ENCODE results near the gene HSPA12B. TPM values are rescaled to one million over a fixed set of nuclear protein-coding genes. Genes with fewer than 3 reads are reported as not detected.
A peak's percentile ranks its signal among the peaks of the same experiment; 100 is the strongest.

The HSPA12B gene
- total and polyA plus RNA-seq, 2 of the 4 experiments (the other 2 are of a cell fraction) = not detected

DNA sequence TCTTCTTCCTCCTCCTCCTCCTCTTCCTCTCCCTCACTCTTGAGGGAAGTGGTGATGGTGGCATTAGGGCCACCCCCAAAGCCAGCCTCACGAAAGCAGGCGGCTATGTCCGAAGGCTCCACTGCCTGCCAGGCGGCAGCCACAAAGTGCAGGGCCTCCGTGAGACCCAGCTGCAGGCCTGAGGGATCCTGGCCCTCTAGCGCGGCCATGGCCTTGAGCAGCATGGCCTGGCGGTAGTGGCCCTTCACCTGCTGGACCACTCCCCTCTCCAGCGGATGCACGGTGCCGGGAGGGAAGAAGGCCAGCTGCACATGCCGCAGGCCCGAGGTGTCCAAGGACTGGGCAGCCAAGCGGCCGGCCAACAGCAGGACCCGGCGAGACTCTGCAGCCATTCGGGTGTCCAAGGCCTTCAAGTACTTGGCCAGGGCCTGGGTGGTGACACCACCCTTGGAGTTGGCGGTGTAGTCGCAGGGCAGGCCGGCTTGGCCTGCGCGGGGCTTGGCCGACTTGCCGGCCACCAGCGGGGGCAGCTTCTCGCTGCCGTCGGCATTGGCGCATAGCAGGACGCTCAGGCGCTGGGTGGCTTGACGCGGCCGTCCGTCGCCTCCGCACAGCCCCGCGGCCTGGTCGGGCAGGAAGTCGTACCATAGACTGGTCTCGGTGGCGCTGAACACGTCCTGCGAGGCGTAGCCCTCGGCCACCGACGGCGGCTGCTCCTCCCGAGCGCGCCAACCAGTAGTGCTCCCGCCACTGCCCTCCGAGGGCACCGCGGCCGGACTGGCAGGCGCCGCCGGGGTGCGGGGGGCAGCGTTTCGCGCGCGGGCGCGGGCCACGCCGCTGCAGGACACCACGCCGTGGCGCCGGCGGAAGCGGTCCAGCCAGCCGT, 53.0 kb downstream of the HSPA12B start (continued):
- TF ChIP-seq RAD21 (IDR thresholded peaks at IDR 0.05; ENCODE audit: low read length) (no peak), FOS (IDR thresholded peaks at IDR 0.05; ENCODE audit: low read depth, low read length) (no peak), POLR2A (IDR thresholded peaks at IDR 0.05; ENCODE audit: low read depth, low read length) (no peak)

DNA sequence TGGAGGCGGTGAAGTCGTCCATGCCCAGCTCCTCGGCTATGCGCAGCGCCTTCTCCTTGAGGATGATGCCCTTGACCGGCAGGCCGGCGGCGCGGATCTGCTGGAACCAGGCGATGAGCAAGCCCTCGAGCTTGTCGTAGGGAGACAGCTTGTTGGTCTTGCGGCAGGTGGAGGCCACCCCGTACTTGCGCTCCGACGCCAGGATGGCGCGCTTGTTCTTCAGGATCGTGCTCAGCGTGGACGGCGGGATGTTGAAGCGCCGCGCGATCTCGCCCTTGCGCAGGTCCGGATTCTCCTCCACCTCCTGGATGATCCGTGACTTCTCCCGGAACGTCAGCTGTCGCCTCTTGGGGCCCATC, 53.6 kb downstream of the HSPA12B start:
- peak overlapping the region; percentile 90 for H2AFZ ChIP-seq (replicated peaks; ENCODE audit: low read length, poor library complexity)

More for the DNA sequence above, 53.6 kb downstream of the HSPA12B start:
- Histone ChIP-seq H3K27me3 (ENCODE audit: control insufficient read depth, insufficient read depth, low read length) (no peaks in the 10 kb centered on the region), H4K5ac (ENCODE audit: low read depth, low read length) (peak overlapping the region; percentile 57), H3K27ac (ENCODE audit: insufficient read depth, low read length) (peak overlapping the region; percentile 92), H3K14ac (replicated peaks; ENCODE audit: low read depth, low read length) (peak overlapping the region; percentile 81), H2AK9ac (replicated peaks; ENCODE audit: low read depth, low read length, poor library complexity) (peak overlapping the region; percentile 95), H2BK5ac (ENCODE audit: low read depth, low read length, poor library complexity, severe bottlenecking) (peak overlapping the region; percentile 90), H3K4me3 (ENCODE audit: insufficient read depth, low read depth, low read length) (peak overlapping the region; percentile 96), H3K56ac (ENCODE audit: extremely low read depth, insufficient read depth, low read length) (peak overlapping the region; percentile 75), H3K9me1 (ENCODE audit: insufficient read depth, low read length) (peaks cover 12% of the 10 kb centered on the region), H3K79me1 (ENCODE audit: low read depth in 1 of 2, low read length in 2 of 2) (peaks cover 5 to 37% of the 10 kb centered on the region in 2 experiments; a peak in 3 of 4 replicates), H3K4me2 (ENCODE audit: low read depth, low read length) (peak overlapping the region; percentile 99), H4K20me1 (ENCODE audit: insufficient read depth, low read length) (peaks cover 47% of the 10 kb centered on the region), H3K9ac (ENCODE audit: low read depth, low read length) (peak overlapping the region; percentile 91), H3K4ac (ENCODE audit: low read depth, low read length) (peak overlapping the region; percentile 89), H3K36me3 (ENCODE audit: control insufficient read depth, insufficient read depth, low read length) (peaks cover 11% of the 10 kb centered on the region), H3K9me3 (ENCODE audit: control insufficient read depth, insufficient read depth, low read length) (no peaks in the 10 kb centered on the region), H3K18ac (ENCODE audit: low read depth, low read length) (peak overlapping the region; percentile 74), H2BK120ac (ENCODE audit: low read depth, low read length) (peak overlapping the region; percentile 35; the same call in 1 of the 2 replicates), H4K8ac (ENCODE audit: low read depth in 2 of 2, low read length in 2 of 2) (peak overlapping the region; percentile 76 to 86; a peak in 3 of 4 replicates), H3K4me1 (ENCODE audit: control insufficient read depth, insufficient read depth, low read length) (peaks cover 16% of the 10 kb centered on the region), H4K91ac (ENCODE audit: insufficient read depth, low read depth, low read length) (peak overlapping the region; percentile 39; the same call in 1 of the 2 replicates), H2AK5ac (ENCODE audit: low read depth, low read length) (peak overlapping the region; percentile 96), H2BK20ac (ENCODE audit: low read depth, low read length) (no peak overlapping the region), H2BK15ac (ENCODE audit: low read depth, low read length) (no peak overlapping the region), H3K23ac (ENCODE audit: low read depth, low read length) (peak overlapping the region; percentile 61; the same call in 1 of the 2 replicates)
- intact Hi-C loops (cut with micrococcal nuclease) = loop anchor here (1.0 to 5.0 kb wide), 6 partner anchors 34 to 287 kb away; partner anchors contain the start of genes AP5S1 and MAVS
- dilution Hi-C loops (cut with HindIII; ENCODE audit: low sequenced_read_pairs, unreplicated experiment) = no loop called here
- WGBS, 2 experiments (ENCODE audit: extremely low coverage in 2 of 2, insufficient read length in 1 of 2) = 1% methylated on average over 21 of the region's 35 CpGs; no CpG with 5 or more reads in 1 of the 2 experiments
- ChIA-PET POLR2A (ENCODE audit: unreplicated experiment) (interaction anchor here (0.5 to 0.6 kb wide), 3 partner anchors 23 to 107 kb away, joined by 3 to 8 read pairs (median 3); no protein-coding TSS in a partner anchor), CTCF (interaction anchor here (0.6 to 2.6 kb wide), 11 partner anchors 8 to 287 kb away, joined by 3 to 18 read pairs (median 4); partner anchors contain the start of genes ADISSP, AP5S1 and CDC25B)
- no peak for TF ChIP-seq POLR2A (IDR thresholded peaks at IDR 0.05; ENCODE audit: low read depth, low read length)
- TF ChIP-seq MXI1 (IDR thresholded peaks at IDR 0.05; ENCODE audit: borderline replicate concordance, low read depth, low read length) = peak; percentile 31; the same call in 1 of the 2 replicates
- no peak for TF ChIP-seq RCOR1 (IDR thresholded peaks at IDR 0.05; ENCODE audit: insufficient replicate concordance, low read length)
- ATAC-seq (ENCODE audit: low read depth) = peak; percentile 50
- peak; percentile 61 for DNase-seq
- in situ Hi-C loops (cut with MboI; ENCODE audit: low sequenced_read_pairs) = loop anchor here (10.0 kb wide), 1 partner anchor 299 kb away; no protein-coding TSS in a partner anchor
- TSS peak; percentile 72 for BruUV-seq (replicated peaks)

Data from IMR-90 (cell line).